RKO (cell line): ENCODE measurements around the gene FAM13B.
A peak's percentile ranks its signal among the peaks of the same experiment; 100 is the strongest.

Experiments used
- DNase-seq: peaks from one replicate; pipeline ENCODE4 v3.0.0-alpha.2; 2016; ENCODE audit warnings: low spot score

The FAM13B gene

DNA sequence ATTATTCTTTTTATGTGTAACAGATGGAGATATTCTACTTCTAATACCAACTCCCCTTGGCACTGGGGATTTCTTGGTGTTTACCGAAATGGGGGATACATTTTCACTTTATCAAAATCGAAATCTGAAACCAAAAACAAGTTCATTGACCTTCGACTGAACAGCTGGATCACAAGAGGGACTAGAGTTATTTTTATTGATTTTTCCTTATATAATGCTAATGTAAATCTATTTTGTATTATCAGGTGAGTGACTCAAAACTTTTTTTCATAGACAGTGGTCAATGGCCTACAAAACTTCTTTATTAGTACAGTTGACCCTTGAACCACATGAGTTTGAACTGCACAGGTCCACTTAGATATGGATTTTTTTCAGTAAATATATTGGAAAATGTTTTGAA lies 133.4 kb downstream of the FAM13B start:
- no peak for DNase-seq

DNA sequence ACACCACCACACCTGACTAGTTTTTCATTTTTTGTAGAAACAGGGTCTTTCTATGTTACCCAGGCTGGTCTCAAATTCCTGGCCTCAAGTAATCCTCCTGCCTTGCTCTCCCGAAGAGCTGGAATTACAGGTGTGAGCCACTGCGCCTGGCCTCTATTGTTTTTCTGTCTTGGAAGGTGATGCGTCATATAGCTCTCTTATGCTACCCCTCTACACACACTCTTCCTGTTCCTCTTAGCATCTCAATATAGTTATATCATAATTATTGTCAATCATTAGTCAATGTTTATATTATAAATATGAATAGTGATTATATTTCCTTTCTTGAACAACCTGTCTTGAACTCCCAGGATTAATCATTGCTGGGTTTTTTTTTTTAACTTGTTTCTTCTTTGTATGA lies 136.3 kb downstream of the FAM13B start:
- no peak for DNase-seq

GRCh38 chr5:137894586-137894985 lies 138.3 kb downstream of the FAM13B start:
- DNase-seq = no peak

- DNase-seq = peak; percentile 8
These were observed 141.0 kb downstream of the FAM13B start for GRCh38 chr5:137891849-137892248.

GRCh38 chr5:137890845-137891244 lies 142.0 kb downstream of the FAM13B start:
- DNase-seq = no peak

DNA sequence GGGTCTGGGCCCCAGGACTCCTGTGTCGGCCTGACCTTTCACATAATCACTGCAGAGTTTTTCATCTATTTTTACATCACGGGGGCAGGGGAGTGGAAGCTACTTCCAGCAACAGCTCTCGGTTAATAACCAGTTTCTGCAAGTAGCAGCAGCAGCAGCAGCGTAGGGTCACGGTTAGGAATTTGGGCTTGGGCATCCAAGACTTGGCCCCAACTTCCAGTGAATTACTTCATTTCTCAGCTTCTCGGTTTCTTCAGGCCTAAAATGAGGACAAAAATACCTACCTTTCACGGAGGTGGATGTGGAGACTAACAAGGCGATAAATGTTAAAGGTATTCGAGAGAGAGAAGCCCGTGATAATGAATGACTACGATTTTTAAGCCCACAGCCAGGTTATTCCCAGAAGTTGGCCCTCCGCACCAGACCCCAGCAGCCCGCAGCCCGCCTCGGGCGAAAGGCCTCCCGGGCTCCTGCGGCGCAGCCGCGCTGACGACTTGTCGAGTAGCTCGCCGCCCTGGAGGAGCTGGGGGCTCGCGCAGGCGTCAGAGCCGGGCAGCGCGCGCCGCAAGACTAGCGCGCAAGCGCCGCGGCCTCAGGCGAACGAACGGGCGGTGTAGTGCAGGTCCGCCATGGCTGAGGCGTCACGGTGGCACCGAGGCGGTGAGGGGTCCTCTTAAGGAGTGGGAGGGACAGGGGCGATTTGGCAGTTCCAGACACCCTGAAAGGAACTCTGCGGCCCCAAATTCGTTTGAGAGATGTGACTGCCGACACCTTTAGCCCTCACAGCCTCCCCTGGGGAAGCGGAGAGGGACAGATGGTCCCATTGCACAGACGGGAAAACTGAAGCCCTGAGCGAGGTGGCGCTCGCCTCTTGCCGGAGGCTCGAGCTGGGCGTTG lies 143.8 kb downstream of the FAM13B start, which contains the start of gene PKD2L2:
PKD2L2 (plus strand) TSS at position 595 of the 897 bp plus-strand sequence; CDS start at position 630, 35 bp downstream.
- DNase-seq = no peak

- DNase-seq = no peak
These were observed 144.4 kb downstream of the FAM13B start for GRCh38 chr5:137888466-137888862.
